GM21515 (cell line): Measurements from ENCODE around the gene STK11.
"Not testable (repeated sequence)": the region's sequence is repeated elsewhere in the genome, so short reads cannot be mapped to it uniquely, and the experiment has no call there.

Experiments
- ATAC-seq: cut with Tn5 transposase; IDR thresholded peaks from one replicate; pipeline ENCODE4 v1.9.1; 2021; ENCODE audit not compliant: unreplicated experiment

STK11 gene

GRCh38 chr19:1206150-1206863, 729 bp downstream of the STK11 start:
- ATAC-seq, result no peak

- no peak for ATAC-seq
Observed at GRCh38 chr19:1206864-1207450, 1.4 kb downstream of the STK11 start.

GRCh38 chr19:1208830-1209229, 3.3 kb downstream of the STK11 start:
- ATAC-seq, result not testable (repeated sequence)

DNA sequence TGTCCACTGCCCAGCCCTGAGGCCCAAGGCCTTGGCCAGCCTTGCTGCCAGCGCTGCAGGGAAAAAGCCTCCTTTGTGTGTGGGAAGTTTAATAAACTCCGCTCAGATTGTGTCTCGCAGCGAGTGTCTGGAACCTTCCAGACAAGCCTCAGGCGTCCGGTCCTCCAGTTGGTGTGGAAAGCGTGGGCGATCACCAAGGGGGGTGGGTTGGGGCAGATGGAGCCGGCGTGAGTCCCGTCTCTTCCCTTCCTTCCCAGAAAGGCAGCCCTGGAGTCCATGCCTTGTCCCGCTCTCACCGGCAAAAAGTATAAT, 4.6 kb downstream of the STK11 start:
- no peak for ATAC-seq

DNA sequence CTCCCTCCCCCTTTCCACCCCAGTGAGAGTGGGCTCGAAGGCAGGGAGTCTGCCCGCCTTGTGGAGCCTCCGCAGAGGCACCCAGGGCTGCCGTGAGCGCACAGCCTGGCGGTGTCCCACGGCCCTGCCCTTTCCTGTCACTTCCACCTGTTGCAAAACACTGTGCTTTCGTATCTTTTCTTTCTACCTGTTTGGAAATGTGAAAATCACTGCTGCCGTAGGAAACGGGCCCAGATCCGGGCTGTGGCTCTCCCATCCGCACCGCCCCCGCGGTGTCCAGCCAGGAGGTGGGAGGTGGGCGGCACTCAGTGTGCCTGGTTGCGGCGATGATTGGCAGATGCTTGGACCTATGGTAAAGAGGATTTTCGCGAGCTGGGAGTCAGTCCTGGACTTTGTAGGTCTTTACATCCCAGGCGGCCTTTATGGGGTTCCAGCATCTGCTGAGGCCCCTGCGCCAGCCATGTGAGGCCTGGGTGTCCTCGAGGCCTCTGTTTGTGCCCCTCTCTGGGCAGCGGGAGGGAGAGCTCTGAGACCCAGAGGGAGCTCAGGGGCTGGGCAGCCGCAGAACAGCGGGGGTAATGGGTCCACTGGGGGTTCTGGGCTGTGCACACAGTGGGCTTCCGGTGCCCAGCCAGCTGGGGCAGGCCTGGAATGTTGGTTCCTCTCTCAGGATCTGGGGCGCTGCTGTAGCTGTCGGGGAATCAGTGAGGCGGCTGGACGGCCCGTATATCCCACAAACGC, 6.1 kb downstream of the STK11 start:
- no peak for ATAC-seq

- ATAC-seq, result no peak
Observed at GRCh38 chr19:1213391-1214286, 8.1 kb downstream of the STK11 start.

DNA sequence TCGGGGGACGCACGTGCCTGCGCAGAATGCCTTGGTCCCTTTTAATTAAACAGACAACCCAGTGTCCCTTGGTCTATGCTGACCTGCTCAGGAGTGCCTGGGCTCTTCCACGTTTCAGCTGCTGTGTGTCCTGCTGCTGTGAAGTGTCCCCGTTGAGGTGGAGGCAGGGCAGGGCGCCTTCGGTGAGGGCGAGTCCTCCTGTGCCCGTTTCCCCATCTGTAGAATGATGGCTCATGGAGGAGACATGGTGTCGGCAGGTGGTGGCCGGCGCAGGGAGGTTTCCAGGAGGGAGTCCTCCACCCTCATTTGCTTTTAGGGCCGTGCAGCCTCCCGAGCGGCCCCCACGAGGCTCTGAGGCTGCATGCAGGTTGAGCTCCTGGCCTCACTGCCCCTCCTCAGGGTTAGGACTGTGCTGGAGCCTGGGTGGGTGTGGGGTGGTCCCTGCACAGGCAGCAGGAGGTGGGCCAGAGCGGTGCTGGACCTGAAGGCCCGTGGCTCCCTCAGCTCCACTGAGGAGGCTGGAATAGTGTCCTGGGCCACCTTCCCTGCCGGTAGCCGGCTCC, 8.8 kb downstream of the STK11 start:
- no peak for ATAC-seq

- ATAC-seq, result no peak
Observed at GRCh38 chr19:1214862-1215731, 9.5 kb downstream of the STK11 start.

- no peak for ATAC-seq
Observed at GRCh38 chr19:1216756-1217155, 11.2 kb downstream of the STK11 start.

DNA sequence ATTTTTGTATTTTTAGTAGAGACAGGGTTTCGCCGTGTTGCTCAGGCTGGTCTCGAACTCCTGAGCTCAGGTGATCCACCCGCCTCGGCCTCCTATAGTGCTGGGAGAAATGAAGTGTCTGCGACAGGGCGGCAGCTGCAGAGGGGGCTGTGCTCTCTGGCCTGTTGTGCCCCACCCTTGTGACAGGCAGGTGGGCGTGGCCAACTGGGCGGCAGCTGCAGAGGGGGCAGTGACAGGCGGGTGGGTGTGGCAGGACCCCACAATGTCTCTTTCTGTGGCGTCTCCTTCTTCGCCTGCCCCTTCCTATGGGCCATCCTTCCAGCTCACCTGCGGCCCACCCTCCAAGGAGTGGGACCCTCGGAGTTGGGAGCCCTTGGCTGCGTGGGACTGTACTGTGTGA, 11.8 kb downstream of the STK11 start:
- ATAC-seq, result no peak

DNA sequence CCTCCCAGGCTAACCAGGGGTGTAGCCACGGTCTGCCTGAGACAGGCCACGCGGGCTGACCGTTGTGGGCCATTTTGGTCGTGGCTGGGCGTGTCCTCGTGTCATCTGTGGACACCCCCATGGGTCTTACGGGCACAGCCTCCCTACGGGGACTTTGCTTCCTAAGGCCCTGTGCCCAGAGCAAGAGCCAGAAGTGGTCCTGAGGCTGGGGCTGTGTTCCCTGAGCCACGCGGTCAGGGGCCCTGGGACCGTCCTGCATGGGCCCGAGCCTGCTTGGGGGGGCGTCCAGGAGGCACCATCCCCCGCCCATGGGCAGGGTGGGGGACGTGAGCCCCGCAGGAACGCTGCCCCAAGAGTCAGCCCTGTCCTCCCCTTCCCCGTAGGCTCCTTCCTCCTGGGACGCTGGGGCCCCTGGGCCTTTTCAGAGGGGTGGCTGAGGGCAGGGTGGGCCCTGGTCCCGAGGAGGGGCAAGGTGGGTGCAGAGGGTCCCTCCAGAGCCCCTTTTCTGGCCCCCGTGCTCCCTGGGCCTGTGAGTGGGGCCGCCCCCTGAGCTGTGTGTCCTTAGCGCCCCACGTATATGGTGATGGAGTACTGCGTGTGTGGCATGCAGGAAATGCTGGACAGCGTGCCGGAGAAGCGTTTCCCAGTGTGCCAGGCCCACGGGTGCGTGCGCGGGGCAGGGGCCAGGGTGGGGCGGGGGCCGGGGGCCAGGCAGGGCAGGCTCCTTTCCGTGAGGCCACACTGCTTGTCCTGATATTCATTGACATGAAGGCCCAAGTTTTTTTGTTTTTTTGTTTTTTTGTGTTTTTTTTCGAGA, 13.4 kb downstream of the STK11 start:
- ATAC-seq, result no peak

DNA sequence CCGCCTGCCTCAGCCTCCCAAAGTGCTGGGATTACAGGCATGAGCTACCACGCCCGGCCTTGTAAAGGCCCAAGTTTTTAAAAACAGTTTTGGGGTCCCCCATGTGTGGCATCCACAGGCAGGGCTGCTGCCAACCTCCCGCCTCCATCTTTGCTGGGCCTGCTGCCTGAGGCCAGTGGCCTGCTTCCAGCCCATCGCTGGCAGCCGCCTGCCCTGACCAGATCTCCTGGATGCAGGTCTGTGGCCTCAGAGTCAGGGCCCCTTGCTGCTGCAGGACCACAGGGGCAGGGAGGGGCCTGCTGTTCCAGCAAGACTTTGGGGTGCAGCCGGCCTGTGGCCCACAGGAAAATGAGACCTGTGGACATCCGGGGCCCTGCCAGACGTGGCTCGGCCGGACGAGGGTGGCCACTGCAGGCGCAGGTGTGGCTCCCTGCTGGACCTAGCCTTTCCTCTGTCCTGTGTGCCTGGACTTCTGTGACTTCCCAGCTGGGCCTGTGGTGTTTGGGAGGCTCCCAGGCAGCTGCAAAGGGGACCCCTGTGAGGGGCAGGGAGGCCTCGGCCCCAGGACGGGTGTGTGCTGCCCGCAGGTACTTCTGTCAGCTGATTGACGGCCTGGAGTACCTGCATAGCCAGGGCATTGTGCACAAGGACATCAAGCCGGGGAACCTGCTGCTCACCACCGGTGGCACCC, 14.4 kb downstream of the STK11 start:
- no peak for ATAC-seq

GRCh38 chr19:1220477-1220930, 14.9 kb downstream of the STK11 start:
- ATAC-seq, result no peak

GRCh38 chr19:1220976-1221903, 15.7 kb downstream of the STK11 start:
- no peak for ATAC-seq

DNA sequence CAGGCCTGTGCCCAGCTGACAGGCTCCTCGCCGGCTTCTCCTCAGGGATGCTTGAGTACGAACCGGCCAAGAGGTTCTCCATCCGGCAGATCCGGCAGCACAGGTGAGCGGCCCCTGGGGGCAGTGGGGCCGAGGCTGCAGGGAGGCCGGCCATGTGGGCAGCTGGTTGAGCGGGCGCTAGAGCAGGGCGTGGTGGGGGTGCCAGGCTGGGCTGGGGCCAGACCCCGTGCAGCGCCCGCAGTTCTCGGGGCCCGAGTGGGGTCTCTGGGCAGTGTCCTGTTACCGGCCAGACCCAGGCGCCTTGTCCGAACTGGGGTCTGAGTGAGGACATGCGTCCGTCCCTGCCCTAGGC, 16.3 kb downstream of the STK11 start:
- ATAC-seq, result no peak

- no peak for ATAC-seq
Observed at GRCh38 chr19:1222394-1222793, 16.8 kb downstream of the STK11 start.

DNA sequence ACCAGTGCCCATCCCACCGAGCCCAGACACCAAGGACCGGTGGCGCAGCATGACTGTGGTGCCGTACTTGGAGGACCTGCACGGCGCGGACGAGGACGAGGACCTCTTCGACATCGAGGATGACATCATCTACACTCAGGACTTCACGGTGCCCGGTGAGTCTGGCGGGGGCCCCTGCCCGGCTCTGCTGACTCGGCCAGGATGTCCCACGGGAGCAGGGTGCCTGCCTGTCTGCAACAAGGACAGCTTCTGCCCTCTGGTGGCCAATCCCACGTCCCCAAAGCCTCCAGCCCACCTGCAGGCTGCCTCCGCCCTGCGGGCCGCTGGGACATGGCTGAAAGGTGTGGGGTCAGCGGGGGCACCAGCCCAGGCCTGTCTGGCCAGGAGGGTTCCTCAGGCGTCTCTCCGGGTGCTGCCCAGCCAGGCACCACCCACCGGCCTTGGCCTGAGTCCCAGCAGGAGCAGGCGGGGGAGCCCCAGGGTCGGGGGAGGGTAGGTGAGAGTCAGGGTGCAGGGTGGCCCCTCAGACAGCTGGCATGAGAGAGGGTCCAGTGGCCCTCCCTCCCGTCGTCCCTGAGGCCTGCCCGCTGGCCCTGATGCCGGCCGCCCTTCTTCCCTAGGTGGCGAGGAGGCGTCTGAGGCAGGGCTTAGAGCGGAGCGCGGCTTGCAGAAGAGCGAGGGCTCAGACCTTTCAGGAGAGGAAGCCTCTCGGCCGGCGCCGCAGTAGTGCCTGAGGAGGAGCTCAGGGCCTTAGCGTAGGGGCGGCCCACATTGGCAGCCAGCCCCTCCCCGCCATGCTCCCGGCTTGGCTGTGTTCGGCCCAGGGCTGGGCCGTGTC, 17.7 kb downstream of the STK11 start:
- no peak for ATAC-seq
